Raji (cell line): ENCODE measurements around the gene SRD5A3.

ENCODE experiments used
- POLR2A ChIP-seq: IDR thresholded peaks from 2 replicates; pipeline ENCODE4 v1.6.1; 2011; ENCODE audit warnings: low read depth, low read length, control low read depth; ENCODE audit not compliant: insufficient read depth

Gene SRD5A3

GRCh38 chr4:55410431-55410830 lies 64.4 kb downstream of the SRD5A3 start:
- no peak for TF ChIP-seq POLR2A

GRCh38 chr4:55411621-55412020 lies 65.6 kb downstream of the SRD5A3 start:
- TF ChIP-seq POLR2A = no peak

GRCh38 chr4:55416176-55416575 lies 70.1 kb downstream of the SRD5A3 start:
- no peak for TF ChIP-seq POLR2A
